Hippocampal formation (tissue), 2 donors: ENCODE measurements around the gene ACHE.
"Not testable (repeated sequence)": the region's sequence is repeated elsewhere in the genome, so short reads cannot be mapped to it uniquely, and the experiment has no call there.

Experiments
- DNase-seq, 2 donors: peaks; one replicate each; lab custom pipeline; 2025; lab: John Stamatoyannopoulos, UW

The ACHE gene

GRCh38 chr7:100895701-100895955 lies at the start of gene ACHE:
ACHE (minus strand) TSS chr7:100895888; CDS start chr7:100894232, 1,656 bp downstream.
- DNase-seq, result no peak

GRCh38 chr7:100944138-100944537 lies 48.5 kb upstream of the ACHE start:
- DNase-seq, result no peak

GRCh38 chr7:100943693-100944092 lies 48.0 kb upstream of the ACHE start:
- DNase-seq, result no peak

GRCh38 chr7:100942045-100942774 lies 46.5 kb upstream of the ACHE start:
- no peak for DNase-seq

- DNase-seq, result not testable (repeated sequence)
Measured at GRCh38 chr7:100936167-100936566, 40.5 kb upstream of the ACHE start.

GRCh38 chr7:100935381-100935780 lies 39.7 kb upstream of the ACHE start:
- DNase-seq, result not testable (repeated sequence)

- no peak for DNase-seq
Measured at GRCh38 chr7:100933734-100934133, 38.0 kb upstream of the ACHE start.

GRCh38 chr7:100929808-100930174 lies 34.1 kb upstream of the ACHE start:
- DNase-seq, result no peak

GRCh38 chr7:100923616-100924015 lies 27.9 kb upstream of the ACHE start:
- DNase-seq, result not testable (repeated sequence)

- no peak for DNase-seq
Measured at GRCh38 chr7:100921039-100921438, 25.4 kb upstream of the ACHE start.

GRCh38 chr7:100919779-100920437 lies 24.2 kb upstream of the ACHE start:
- DNase-seq, result not testable (repeated sequence)

GRCh38 chr7:100919335-100919734 lies 23.6 kb upstream of the ACHE start:
- DNase-seq, result not testable (repeated sequence)

GRCh38 chr7:100914879-100915447 lies 19.3 kb upstream of the ACHE start:
- DNase-seq, result no peak

GRCh38 chr7:100914208-100914878 lies 18.7 kb upstream of the ACHE start:
- no peak for DNase-seq

GRCh38 chr7:100911484-100911883 lies 15.8 kb upstream of the ACHE start:
- DNase-seq, result no peak

GRCh38 chr7:100910443-100910842 lies 14.8 kb upstream of the ACHE start:
- DNase-seq, result not testable (repeated sequence)

GRCh38 chr7:100908512-100908911 lies 12.8 kb upstream of the ACHE start:
- no peak for DNase-seq

- DNase-seq, result no peak
Measured at GRCh38 chr7:100902638-100903037, 7.0 kb upstream of the ACHE start.

GRCh38 chr7:100901921-100902332 lies 6.2 kb upstream of the ACHE start:
- no peak for DNase-seq

- DNase-seq, result no peak
Measured at GRCh38 chr7:100900978-100901377, 5.3 kb upstream of the ACHE start.

GRCh38 chr7:100899432-100899831 lies 3.7 kb upstream of the ACHE start:
- DNase-seq, result no peak

GRCh38 chr7:100897772-100898454 lies 2.2 kb upstream of the ACHE start:
- no peak for DNase-seq
